GM20431 (cell line): Measurements from ENCODE around the gene TRIML1.

Experiments
- in situ Hi-C: fragments of 300-500 bp; cut with MseI, MboI; formaldehyde crosslinking; loops from one replicate; pipeline ENCODE4 v1.15.0; 2020; ENCODE audit warnings: low sequenced_read_pairs; ENCODE audit not compliant: unreplicated experiment

Gene TRIML1

GRCh38 chr4:188139141-188139540, at the start of gene TRIML1:
TSS of gene TRIML1 (plus strand) at chr4:188139441. CDS start at chr4:188139559, 118 bp downstream.
- in situ Hi-C loops: no loop called here

- in situ Hi-C loops: no loop called here
These were observed 46.4 kb upstream of the TRIML1 start for GRCh38 chr4:188092824-188093223.

- in situ Hi-C loops: no loop called here
These were observed 32.8 kb upstream of the TRIML1 start for GRCh38 chr4:188106454-188106853.

GRCh38 chr4:188107931-188108843, 31.1 kb upstream of the TRIML1 start:
- in situ Hi-C loops: no loop called here

- in situ Hi-C loops: no loop called here
These were observed 30.0 kb upstream of the TRIML1 start, which contains the start of gene TRIML2 for GRCh38 chr4:188109157-188109755. TSS of gene TRIML2 (minus strand) at chr4:188109603. CDS start at chr4:188105368, 4,235 bp downstream.

GRCh38 chr4:188110036-188110435, 29.2 kb upstream of the TRIML1 start:
- in situ Hi-C loops: no loop called here

- in situ Hi-C loops: no loop called here
These were observed 28.3 kb upstream of the TRIML1 start for GRCh38 chr4:188110741-188111471.

GRCh38 chr4:188111955-188112354, 27.3 kb upstream of the TRIML1 start:
- in situ Hi-C loops: no loop called here

GRCh38 chr4:188113156-188113555, 26.1 kb upstream of the TRIML1 start:
- in situ Hi-C loops: no loop called here

GRCh38 chr4:188117631-188118324, 21.5 kb upstream of the TRIML1 start:
- in situ Hi-C loops: no loop called here

- in situ Hi-C loops: no loop called here
These were observed 17.7 kb upstream of the TRIML1 start for GRCh38 chr4:188121530-188121929.

- in situ Hi-C loops: no loop called here
These were observed 11.9 kb upstream of the TRIML1 start for GRCh38 chr4:188127214-188127874.

GRCh38 chr4:188130355-188130754, 8.9 kb upstream of the TRIML1 start:
- in situ Hi-C loops: no loop called here

GRCh38 chr4:188132232-188132631, 7.0 kb upstream of the TRIML1 start:
- in situ Hi-C loops: no loop called here

- in situ Hi-C loops: no loop called here
These were observed 1.0 kb upstream of the TRIML1 start for GRCh38 chr4:188138227-188138626.

GRCh38 chr4:188139671-188140070, 430 bp downstream of the TRIML1 start:
- in situ Hi-C loops: no loop called here

- in situ Hi-C loops: no loop called here
These were observed 4.5 kb downstream of the TRIML1 start for GRCh38 chr4:188143731-188144130.

GRCh38 chr4:188145601-188146000, 6.4 kb downstream of the TRIML1 start:
- in situ Hi-C loops: no loop called here

GRCh38 chr4:188146618-188147017, 7.4 kb downstream of the TRIML1 start:
- in situ Hi-C loops: no loop called here

GRCh38 chr4:188147176-188147575, 7.9 kb downstream of the TRIML1 start:
- in situ Hi-C loops: no loop called here
